CD4-positive, alpha-beta T cell treated with Interleukin-6 for 4 hours (primary cell): Measurements from ENCODE around the gene FGD3.

Experiments
- DNase-seq: peaks from one replicate; pipeline ENCODE4 v3.0.0-alpha.2; 2020; ENCODE audit warnings: mixed read lengths

FGD3 gene

GRCh38 chr9:93081081-93081529 is 133.8 kb downstream of the FGD3 start:
- DNase-seq: no peak

DNA sequence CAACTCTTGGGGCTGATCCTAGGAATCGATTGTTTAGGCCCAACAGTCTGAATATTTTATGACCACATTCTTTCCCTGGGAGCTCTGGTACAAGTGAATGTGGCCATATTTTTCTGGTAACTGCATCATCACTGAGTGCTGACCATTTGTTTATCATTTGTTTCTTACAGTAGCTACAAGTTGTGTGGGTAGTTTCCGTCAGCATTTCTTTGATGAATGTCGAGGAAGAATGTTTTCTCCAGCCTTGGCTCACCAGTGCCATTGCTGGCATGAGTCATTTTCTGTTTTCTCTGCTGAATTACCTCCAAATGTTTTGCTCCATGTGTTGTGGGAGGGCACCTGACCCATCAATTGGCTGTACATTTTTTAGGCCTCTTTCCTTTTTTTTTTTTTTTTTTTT is 134.6 kb downstream of the FGD3 start:
- DNase-seq: no peak

GRCh38 chr9:93082841-93083411 is 135.6 kb downstream of the FGD3 start:
- DNase-seq: peak; percentile 35

DNA sequence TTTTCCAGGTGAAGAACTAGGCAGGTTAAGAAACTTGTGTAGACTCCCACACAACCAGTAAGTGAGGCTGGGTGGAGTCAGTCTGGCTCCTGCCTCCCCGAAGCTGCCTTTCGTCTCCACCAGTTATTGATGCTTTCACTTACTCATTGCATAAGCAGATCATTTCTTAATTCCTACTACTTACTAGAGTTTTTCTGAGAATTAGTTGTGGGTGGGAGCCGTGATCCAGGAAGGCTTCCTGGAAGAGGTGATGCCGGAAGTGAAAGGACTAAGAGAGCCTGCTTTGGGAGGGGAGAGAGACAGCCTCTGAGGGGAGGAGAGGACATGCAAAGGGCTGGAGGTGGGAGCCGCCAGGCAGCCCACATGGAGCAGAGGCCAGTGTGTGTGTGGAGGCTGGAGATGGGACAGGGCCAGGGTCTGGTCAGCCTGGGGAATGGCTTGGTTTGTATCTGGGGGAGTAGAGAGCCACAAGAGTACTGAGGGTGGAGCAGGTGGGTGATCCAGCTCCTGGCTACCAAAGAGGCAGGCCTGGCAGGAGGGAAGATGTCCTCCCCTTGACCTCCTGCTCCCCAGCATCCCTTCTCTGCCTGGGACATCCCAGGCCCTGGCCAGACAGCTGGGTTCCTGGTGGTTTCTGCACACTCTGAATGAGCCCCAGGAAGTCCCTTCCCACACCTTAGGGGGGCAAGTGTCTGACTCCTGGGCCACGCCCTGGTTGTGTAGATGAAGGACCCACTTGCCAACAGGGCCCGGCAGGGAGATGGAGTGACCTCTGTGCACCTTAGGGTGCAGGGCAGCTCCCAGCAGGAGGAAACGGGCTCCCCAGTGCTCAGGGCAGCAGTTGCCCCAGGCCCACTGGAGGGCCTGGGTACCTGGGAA is 136.5 kb downstream of the FGD3 start:
- peak; percentile 52 for DNase-seq

DNA sequence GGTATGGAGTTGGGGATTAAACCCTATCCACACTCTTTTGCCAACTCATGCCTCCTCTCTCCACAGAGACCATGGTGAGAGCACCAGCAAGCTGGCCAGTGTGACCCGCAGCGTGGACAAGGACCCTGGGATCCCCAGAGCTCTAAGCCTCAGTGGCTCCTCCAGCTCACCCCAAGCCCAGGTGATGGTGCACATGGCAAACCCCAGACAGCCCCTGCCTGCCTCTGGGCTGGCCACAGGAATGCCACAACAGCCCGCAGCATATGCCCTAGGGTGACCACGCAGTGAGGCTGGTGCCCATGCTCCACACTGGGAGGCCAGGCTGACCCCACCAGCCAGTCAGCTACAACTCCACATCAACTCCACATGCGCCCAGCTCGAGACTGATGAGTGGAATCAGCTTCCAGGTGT is 137.2 kb downstream of the FGD3 start:
- no peak for DNase-seq

DNA sequence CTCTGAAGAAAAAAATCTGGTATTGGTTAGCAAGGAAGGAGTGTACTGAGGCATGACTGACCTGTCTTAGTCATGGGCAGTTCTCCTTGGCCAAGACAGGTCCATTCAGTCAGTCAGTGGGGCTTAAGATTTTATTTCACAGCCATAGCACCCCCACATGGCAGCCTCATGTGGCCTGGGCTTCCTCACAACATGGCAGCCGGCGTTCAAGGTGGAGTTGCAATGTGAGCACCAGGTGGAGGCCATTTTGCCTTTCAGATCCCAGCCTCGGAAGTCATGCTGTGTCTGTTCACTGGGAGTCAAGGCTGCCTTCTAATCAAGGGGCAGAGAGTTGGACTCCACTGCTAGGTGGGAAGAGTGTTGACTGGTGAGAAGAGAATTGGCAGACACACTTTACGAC is 138.4 kb downstream of the FGD3 start:
- DNase-seq: no peak
